NB4 (cell line): Measurements from ENCODE around the gene PAX8.

Experiments
- CTCF ChIP-seq: IDR thresholded peaks from one replicate; pipeline ENCODE4 v1.5.1; 2012; ENCODE audit warnings: low read depth, low read length
- MAX ChIP-seq: IDR thresholded peaks from 2 replicates; pipeline ENCODE4 v1.6.1; 2011; ENCODE audit warnings: low read depth, low read length
- POLR2A ChIP-seq: IDR thresholded peaks from 2 replicates; pipeline ENCODE4 v1.6.1; 2011; ENCODE audit warnings: mild to moderate bottlenecking; ENCODE audit not compliant: insufficient read length; ENCODE audit errors: extremely low read depth

GRCh38 chr2:113209646-113210171, 69.0 kb downstream of the PAX8 start:
- TF ChIP-seq CTCF (no peak), POLR2A (no peak), MAX (no peak)
